NOMO-1 treated with dmso at 0.1 percent for 144 hours (cell line): ENCODE data around the gene SH3BP5.

Experiments used
- DNase-seq: peaks from one replicate; lab custom pipeline; 2025; ENCODE audit not compliant: unreplicated experiment; lab: John Stamatoyannopoulos, UW

The SH3BP5 gene

GRCh38 chr3:15260531-15260930, 71.9 kb downstream of the SH3BP5 start:
- DNase-seq, result no peak

- DNase-seq, result no peak
Measured at GRCh38 chr3:15258720-15259119, 73.7 kb downstream of the SH3BP5 start.

- DNase-seq, result no peak
Measured at GRCh38 chr3:15256861-15257341, 75.5 kb downstream of the SH3BP5 start.

- no peak for DNase-seq
Measured at GRCh38 chr3:15255215-15255614, 77.2 kb downstream of the SH3BP5 start.

GRCh38 chr3:15253023-15253697, 79.2 kb downstream of the SH3BP5 start:
- no peak for DNase-seq

- no peak for DNase-seq
Measured at GRCh38 chr3:15246186-15246585, 86.2 kb downstream of the SH3BP5 start.

- DNase-seq, result no peak
Measured at GRCh38 chr3:15243822-15244482, 88.4 kb downstream of the SH3BP5 start.

- no peak for DNase-seq
Measured at GRCh38 chr3:15241341-15241740, 91.0 kb downstream of the SH3BP5 start.

GRCh38 chr3:15229262-15229661, 103.1 kb downstream of the SH3BP5 start:
- no peak for DNase-seq

GRCh38 chr3:15228147-15228546, 104.2 kb downstream of the SH3BP5 start:
- DNase-seq, result no peak

GRCh38 chr3:15223685-15224572, 108.5 kb downstream of the SH3BP5 start:
- no peak for DNase-seq

GRCh38 chr3:15221574-15222217, 110.7 kb downstream of the SH3BP5 start:
- DNase-seq, result no peak

- DNase-seq, result no peak
Measured at GRCh38 chr3:15220661-15221060, 111.7 kb downstream of the SH3BP5 start.

- DNase-seq, result no peak
Measured at GRCh38 chr3:15220056-15220455, 112.3 kb downstream of the SH3BP5 start.

- DNase-seq, result no peak
Measured at GRCh38 chr3:15218689-15219088, 113.7 kb downstream of the SH3BP5 start.

- no peak for DNase-seq
Measured at GRCh38 chr3:15217841-15218267, 114.5 kb downstream of the SH3BP5 start.

GRCh38 chr3:15217011-15217671, 115.2 kb downstream of the SH3BP5 start:
- DNase-seq, result no peak

GRCh38 chr3:15216501-15216900, 115.9 kb downstream of the SH3BP5 start:
- peak; percentile 32 for DNase-seq

- no peak for DNase-seq
Measured at GRCh38 chr3:15215996-15216395, 116.4 kb downstream of the SH3BP5 start.

GRCh38 chr3:15214758-15215157, 117.6 kb downstream of the SH3BP5 start:
- DNase-seq, result no peak

GRCh38 chr3:15211937-15212336, 120.4 kb downstream of the SH3BP5 start:
- DNase-seq, result no peak
